KMS-11 (cell line): ENCODE data around the gene PNRC1.
"Not testable (repeated sequence)": the region's sequence is repeated elsewhere in the genome, so short reads cannot be mapped to it uniquely, and the experiment has no call there.

ENCODE experiments used
- H2AFZ ChIP-seq: fragments of 200-600 bp; sonication (generic); 2 replicates; pipeline ENCODE4 v1.6.1; 2016; ENCODE audit warnings: antibody characterized with exemption, mixed run types, low read depth
- H3K27ac ChIP-seq: fragments of 200-600 bp; sonication (generic); 2 replicates; pipeline ENCODE4 v1.6.1; 2016; ENCODE audit warnings: mild to moderate bottlenecking, mixed run types
- H3K27me3 ChIP-seq: fragments of 200-600 bp; sonication (generic); 2 replicates; pipeline ENCODE4 v1.6.1; 2017; ENCODE audit warnings: mild to moderate bottlenecking, low read depth, mixed run types, moderate library complexity; ENCODE audit not compliant: insufficient read depth
- H3K36me3 ChIP-seq: fragments of 200-600 bp; sonication (generic); 2 replicates; pipeline ENCODE4 v1.6.1; 2017; ENCODE audit warnings: mild to moderate bottlenecking, mixed run types; ENCODE audit not compliant: insufficient read depth
- H3K4me1 ChIP-seq: fragments of 200-600 bp; sonication (generic); 2 replicates; pipeline ENCODE4 v1.6.1; 2016; ENCODE audit warnings: mild to moderate bottlenecking, low read depth, mixed run types; ENCODE audit not compliant: poor library complexity, severe bottlenecking
- H3K4me2 ChIP-seq: fragments of 200-600 bp; sonication (generic); 2 replicates; pipeline ENCODE4 v1.7.0; 2016; ENCODE audit warnings: mild to moderate bottlenecking, mixed run types
- H3K4me3 ChIP-seq: fragments of 200-600 bp; sonication (generic); IDR thresholded peaks from 2 replicates; pipeline ENCODE4 v1.6.1; 2017; ENCODE audit warnings: low read depth, low read length, mixed read lengths; ENCODE audit not compliant: insufficient read depth
- H3K79me2 ChIP-seq: fragments of 200-600 bp; sonication (generic); 2 replicates; pipeline ENCODE4 v1.6.1; 2016; ENCODE audit warnings: low read depth, mixed run types; ENCODE audit not compliant: insufficient read depth
- H3K9ac ChIP-seq: fragments of 200-600 bp; sonication (generic); 2 replicates; pipeline ENCODE4 v1.6.1; 2016; ENCODE audit warnings: mild to moderate bottlenecking, mixed run types
- H4K20me1 ChIP-seq: fragments of 200-600 bp; sonication (generic); 2 replicates; pipeline ENCODE4 v1.6.1; 2016; ENCODE audit warnings: mild to moderate bottlenecking, mixed run types; ENCODE audit not compliant: insufficient read depth
- TF ChIP-seq, protein P1 (sequence below): fragments of 200-600 bp; sonication (generic); conservative IDR thresholded peaks from 2 replicates; pipeline ENCODE4 v1.6.1; 2017; ENCODE audit warnings: low read depth, mild to moderate bottlenecking, antibody characterized with exemption, low read length, moderate library complexity, mixed read lengths

The PNRC1 gene

GRCh38 chr6:89035252-89036101 lies 45.1 kb upstream of the PNRC1 start:
- no peak overlapping the region for H3K9ac ChIP-seq
- TF ChIP-seq, protein P1, sequence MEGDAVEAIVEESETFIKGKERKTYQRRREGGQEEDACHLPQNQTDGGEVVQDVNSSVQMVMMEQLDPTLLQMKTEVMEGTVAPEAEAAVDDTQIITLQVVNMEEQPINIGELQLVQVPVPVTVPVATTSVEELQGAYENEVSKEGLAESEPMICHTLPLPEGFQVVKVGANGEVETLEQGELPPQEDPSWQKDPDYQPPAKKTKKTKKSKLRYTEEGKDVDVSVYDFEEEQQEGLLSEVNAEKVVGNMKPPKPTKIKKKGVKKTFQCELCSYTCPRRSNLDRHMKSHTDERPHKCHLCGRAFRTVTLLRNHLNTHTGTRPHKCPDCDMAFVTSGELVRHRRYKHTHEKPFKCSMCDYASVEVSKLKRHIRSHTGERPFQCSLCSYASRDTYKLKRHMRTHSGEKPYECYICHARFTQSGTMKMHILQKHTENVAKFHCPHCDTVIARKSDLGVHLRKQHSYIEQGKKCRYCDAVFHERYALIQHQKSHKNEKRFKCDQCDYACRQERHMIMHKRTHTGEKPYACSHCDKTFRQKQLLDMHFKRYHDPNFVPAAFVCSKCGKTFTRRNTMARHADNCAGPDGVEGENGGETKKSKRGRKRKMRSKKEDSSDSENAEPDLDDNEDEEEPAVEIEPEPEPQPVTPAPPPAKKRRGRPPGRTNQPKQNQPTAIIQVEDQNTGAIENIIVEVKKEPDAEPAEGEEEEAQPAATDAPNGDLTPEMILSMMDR, result no peak

GRCh38 chr6:89037141-89037900 lies 43.2 kb upstream of the PNRC1 start:
- H3K79me2 ChIP-seq, result no peaks in the 10 kb centered on the region
- TF ChIP-seq, protein P1, result no peak
- H3K27ac ChIP-seq, result no peak overlapping the region
- no peak overlapping the region for H2AFZ ChIP-seq
- H3K27me3 ChIP-seq, result no peaks in the 10 kb centered on the region
- H3K4me1 ChIP-seq, result no peaks in the 10 kb centered on the region
- no peak overlapping the region for H3K9ac ChIP-seq
- no peaks in the 10 kb centered on the region for H3K36me3 ChIP-seq
- no peaks in the 10 kb centered on the region for H4K20me1 ChIP-seq
- H3K4me2 ChIP-seq, result no peak overlapping the region
- H3K4me3 ChIP-seq, result no peak overlapping the region

More at GRCh38 chr6:89035252-89036101, 45.1 kb upstream of the PNRC1 start:
- H2AFZ ChIP-seq, result no peak overlapping the region
- H4K20me1 ChIP-seq, result no peaks in the 10 kb centered on the region
- no peaks in the 10 kb centered on the region for H3K79me2 ChIP-seq
- H3K4me2 ChIP-seq, result no peak overlapping the region
- H3K4me3 ChIP-seq, result no peak overlapping the region
- H3K27me3 ChIP-seq, result no peaks in the 10 kb centered on the region
- H3K36me3 ChIP-seq, result no peaks in the 10 kb centered on the region
- H3K4me1 ChIP-seq, result no peaks in the 10 kb centered on the region
- H3K27ac ChIP-seq, result no peak overlapping the region

- H3K27ac ChIP-seq, H2AFZ ChIP-seq, H3K36me3 ChIP-seq, H4K20me1 ChIP-seq, H3K27me3 ChIP-seq, H3K9ac ChIP-seq, H3K4me1 ChIP-seq, H3K79me2 ChIP-seq, H3K4me2 ChIP-seq, H3K4me3 ChIP-seq: not testable (repeated sequence)
Measured at GRCh38 chr6:89037901-89038293, 42.7 kb upstream of the PNRC1 start.

DNA sequence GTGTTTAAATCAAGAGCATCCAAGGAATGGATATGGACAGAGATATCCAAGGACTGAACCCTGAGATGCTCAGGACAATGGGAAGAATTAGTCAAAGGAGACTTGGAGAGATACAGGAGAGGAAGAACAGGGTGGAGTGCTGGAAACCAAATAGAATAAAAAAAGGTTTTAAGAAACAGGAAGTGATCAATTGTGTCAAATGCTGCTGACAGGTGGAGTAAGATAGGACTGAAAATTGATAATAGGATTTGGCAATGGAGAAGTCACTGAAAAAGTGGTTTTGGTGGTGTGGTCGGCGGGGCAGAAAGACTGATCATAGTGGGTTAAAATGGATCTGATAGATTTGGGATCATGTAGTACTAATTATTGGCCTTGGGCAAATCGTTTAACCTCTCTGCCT lies 37.9 kb upstream of the PNRC1 start:
- Histone ChIP-seq H4K20me1 (no peaks in the 10 kb centered on the region), H3K4me3 (no peak overlapping the region), H2AFZ (no peak overlapping the region), H3K27ac (no peak overlapping the region), H3K9ac (no peak overlapping the region), H3K4me2 (no peak overlapping the region), H3K79me2 (no peaks in the 10 kb centered on the region), H3K36me3 (no peaks in the 10 kb centered on the region), H3K4me1 (no peaks in the 10 kb centered on the region), H3K27me3 (no peaks in the 10 kb centered on the region)
- TF ChIP-seq, protein P1, result no peak
